ENCODE data around the gene SLC51A.
"Not testable (repeated sequence)": the region's sequence is repeated elsewhere in the genome, so short reads cannot be mapped to it uniquely, and the experiment has no call there.

SLC51A gene

GRCh38 chr3:196216089-196216564, at the start of gene SLC51A:
Gene SLC51A, plus strand, starts transcription at chr3:196216534. Its CDS starts 179 bp downstream, at chr3:196216713.
- DNase-seq (ENCODE audit: low read depth): no peak

GRCh38 chr3:196166741-196167140, 49.6 kb upstream of the SLC51A start:
- DNase-seq (ENCODE audit: low read depth): no peak

- no peak for DNase-seq (ENCODE audit: low read depth)
These were observed 47.4 kb upstream of the SLC51A start for GRCh38 chr3:196168808-196169391.

- DNase-seq (ENCODE audit: low read depth): no peak
These were observed 46.5 kb upstream of the SLC51A start for GRCh38 chr3:196169836-196170240.

- not testable (repeated sequence) for DNase-seq (ENCODE audit: low read depth)
These were observed 46.0 kb upstream of the SLC51A start for GRCh38 chr3:196170296-196170695.

GRCh38 chr3:196174652-196175051, 41.7 kb upstream of the SLC51A start:
- no peak for DNase-seq (ENCODE audit: low read depth)

GRCh38 chr3:196175116-196175625, 41.2 kb upstream of the SLC51A start:
- DNase-seq (ENCODE audit: low read depth): no peak

GRCh38 chr3:196175722-196176121, 40.6 kb upstream of the SLC51A start:
- no peak for DNase-seq (ENCODE audit: low read depth)

GRCh38 chr3:196177567-196177966, 38.8 kb upstream of the SLC51A start:
- no peak for DNase-seq (ENCODE audit: low read depth)

- no peak for DNase-seq (ENCODE audit: low read depth)
These were observed 38.4 kb upstream of the SLC51A start for GRCh38 chr3:196177967-196178366.

- DNase-seq (ENCODE audit: low read depth): no peak
These were observed 37.3 kb upstream of the SLC51A start for GRCh38 chr3:196178993-196179379.

GRCh38 chr3:196179380-196180308, 36.7 kb upstream of the SLC51A start:
- peak; percentile 76 for DNase-seq (ENCODE audit: low read depth)

- DNase-seq (ENCODE audit: low read depth): no peak
These were observed 36.0 kb upstream of the SLC51A start for GRCh38 chr3:196180346-196180745.

GRCh38 chr3:196181127-196181546, 35.2 kb upstream of the SLC51A start:
- DNase-seq (ENCODE audit: low read depth): no peak

- not testable (repeated sequence) for DNase-seq (ENCODE audit: low read depth)
These were observed 32.2 kb upstream of the SLC51A start for GRCh38 chr3:196184169-196184432.

- no peak for DNase-seq (ENCODE audit: low read depth)
These were observed 31.5 kb upstream of the SLC51A start for GRCh38 chr3:196184881-196185280.

- DNase-seq (ENCODE audit: low read depth): no peak
These were observed 29.4 kb upstream of the SLC51A start for GRCh38 chr3:196186651-196187573.

- no peak for DNase-seq (ENCODE audit: low read depth)
These were observed 26.6 kb upstream of the SLC51A start for GRCh38 chr3:196189566-196190347.

GRCh38 chr3:196192036-196192523, 24.3 kb upstream of the SLC51A start:
- DNase-seq (ENCODE audit: low read depth): no peak

- no peak for DNase-seq (ENCODE audit: low read depth)
These were observed 23.7 kb upstream of the SLC51A start for GRCh38 chr3:196192524-196193051.
